Measurements from ENCODE around the gene AATK. TPM values are rescaled to one million over a fixed set of nuclear protein-coding genes. Genes with fewer than 3 reads are reported as not detected.

Gene AATK
- total and polyA plus RNA-seq, 10 donors, result 2.5 to 69.5 (median 20.1) TPM

DNA sequence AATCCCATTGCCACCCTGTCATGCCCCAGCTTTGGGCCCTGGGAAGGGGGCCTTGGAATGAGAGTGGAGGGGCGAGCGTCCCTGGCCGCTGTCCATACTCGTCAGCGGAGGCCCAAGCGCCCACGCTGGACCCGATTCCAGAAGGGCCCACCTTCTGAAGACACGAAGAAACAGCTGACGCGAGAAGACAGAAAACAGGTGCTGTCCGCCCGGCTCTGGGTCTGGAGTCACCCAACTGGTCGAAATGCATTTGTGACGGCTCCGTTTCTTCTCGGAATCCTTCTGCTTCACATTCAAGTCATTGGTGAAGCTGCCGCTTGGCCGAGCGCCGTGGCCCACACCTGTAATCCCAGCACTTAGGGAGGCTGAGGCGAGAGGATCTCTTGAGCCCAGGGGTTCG lies 53.6 kb downstream of the AATK start:
- Histone ChIP-seq H3K27me3 (replicated peaks in 1 of 7) (no peaks in the 10 kb centered on the region), H3K27ac (no peak overlapping the region), H3K36me3 (peaks cover 0 to 63% (median 0%) of the 10 kb centered on the region in 6 donors), H3K4me1 (peaks cover 0 to 36% (median 15%) of the 10 kb centered on the region in 6 donors), H3K9me3 (no peaks in the 10 kb centered on the region), H3K4me3 (no peak overlapping the region)
- no peak for TF ChIP-seq POLR2A (IDR thresholded peaks at IDR 0.05)
- no peak for DNase-seq
- intact Hi-C loops (cut with DNase I; ENCODE audit: low total_unique reads), result no loop called here
- 88 to 96% (median 93%) methylated on average over 23 of the region's 23 CpGs for WGBS, 5 donors

DNA sequence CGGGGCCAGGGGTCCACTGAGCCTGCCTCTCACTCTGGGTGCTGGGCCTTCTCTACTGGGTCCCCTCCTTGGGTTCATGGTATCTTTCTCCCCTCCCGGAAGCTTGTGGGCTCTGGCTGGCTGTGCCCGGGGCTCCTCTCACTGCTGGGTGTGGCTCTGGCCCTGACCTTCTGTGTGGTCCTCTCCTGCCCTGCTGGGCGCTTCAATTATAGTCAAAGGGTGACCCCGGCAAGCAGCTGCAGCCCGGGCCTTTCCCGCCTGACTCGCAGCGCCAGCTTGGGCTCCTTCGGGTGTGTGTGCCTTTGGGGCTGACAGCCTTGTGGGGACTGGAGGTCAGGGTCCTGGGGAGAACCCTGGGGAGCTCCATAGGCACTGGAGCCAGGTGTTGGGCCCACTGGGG lies 55.0 kb downstream of the AATK start:
- Histone ChIP-seq H3K36me3 (peaks cover 0 to 61% (median 0%) of the 10 kb centered on the region in 6 donors), H3K9me3 (no peaks in the 10 kb centered on the region), H3K27me3 (replicated peaks in 1 of 7) (no peaks in the 10 kb centered on the region), H3K4me3 (no peak overlapping the region), H3K27ac (no peak overlapping the region), H3K4me1 (peaks cover 0 to 27% (median 8%) of the 10 kb centered on the region in 6 donors)
- TF ChIP-seq, protein P1, sequence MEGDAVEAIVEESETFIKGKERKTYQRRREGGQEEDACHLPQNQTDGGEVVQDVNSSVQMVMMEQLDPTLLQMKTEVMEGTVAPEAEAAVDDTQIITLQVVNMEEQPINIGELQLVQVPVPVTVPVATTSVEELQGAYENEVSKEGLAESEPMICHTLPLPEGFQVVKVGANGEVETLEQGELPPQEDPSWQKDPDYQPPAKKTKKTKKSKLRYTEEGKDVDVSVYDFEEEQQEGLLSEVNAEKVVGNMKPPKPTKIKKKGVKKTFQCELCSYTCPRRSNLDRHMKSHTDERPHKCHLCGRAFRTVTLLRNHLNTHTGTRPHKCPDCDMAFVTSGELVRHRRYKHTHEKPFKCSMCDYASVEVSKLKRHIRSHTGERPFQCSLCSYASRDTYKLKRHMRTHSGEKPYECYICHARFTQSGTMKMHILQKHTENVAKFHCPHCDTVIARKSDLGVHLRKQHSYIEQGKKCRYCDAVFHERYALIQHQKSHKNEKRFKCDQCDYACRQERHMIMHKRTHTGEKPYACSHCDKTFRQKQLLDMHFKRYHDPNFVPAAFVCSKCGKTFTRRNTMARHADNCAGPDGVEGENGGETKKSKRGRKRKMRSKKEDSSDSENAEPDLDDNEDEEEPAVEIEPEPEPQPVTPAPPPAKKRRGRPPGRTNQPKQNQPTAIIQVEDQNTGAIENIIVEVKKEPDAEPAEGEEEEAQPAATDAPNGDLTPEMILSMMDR (IDR thresholded peaks at IDR 0.05 in 8 of 11, conservative IDR thresholded peaks at IDR 0.05 in 3 of 11), result no peak
- TF ChIP-seq POLR2AphosphoS5 (IDR thresholded peaks at IDR 0.05), result peak in 1 of 3 donors; percentile 3
- DNase-seq, result no peak
- 57 to 77% (median 70%) methylated on average over 9 to 10 of the region's 10 CpGs; no CpG with 5 or more reads in 1 of the 5 donors for WGBS, 5 donors
- intact Hi-C loops (cut with DNase I; ENCODE audit: low total_unique reads), result no loop called here

DNA sequence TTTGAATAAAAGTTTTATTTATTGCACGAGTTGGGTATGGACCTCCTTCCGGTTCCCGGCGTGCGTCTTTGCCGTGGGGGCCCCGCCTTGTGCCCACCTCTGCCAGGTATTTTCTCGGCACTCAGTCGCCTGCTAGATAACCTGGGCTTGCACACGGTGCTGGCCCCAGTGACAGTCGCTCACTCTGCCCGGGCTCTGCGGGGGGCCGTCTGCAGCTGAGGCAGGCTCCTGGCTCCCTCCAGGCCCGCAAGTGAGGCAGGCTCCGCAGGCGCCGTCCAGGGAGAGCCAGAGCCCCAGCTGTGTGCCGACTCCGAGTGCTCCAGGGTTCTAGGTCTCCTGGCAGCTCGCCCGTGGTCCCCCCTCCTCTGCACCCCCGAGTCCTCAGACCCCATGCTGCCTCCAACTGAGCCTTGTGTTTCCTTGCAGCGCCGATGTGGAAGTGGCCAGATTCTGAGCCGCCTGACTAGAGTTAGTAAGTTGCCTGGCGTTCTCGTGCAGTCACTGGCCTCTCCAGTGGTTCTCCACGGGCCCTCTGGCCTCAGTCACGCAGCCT lies 55.5 kb downstream of the AATK start:
- H3K36me3 ChIP-seq, result peaks cover 0 to 61% (median 0%) of the 10 kb centered on the region in 6 donors
- no peak for DNase-seq
- TF ChIP-seq POLR2AphosphoS5 (IDR thresholded peaks at IDR 0.05) (peak in 1 of 3 donors; percentile 7), POLR2A (IDR thresholded peaks at IDR 0.05) (no peak)

DNA sequence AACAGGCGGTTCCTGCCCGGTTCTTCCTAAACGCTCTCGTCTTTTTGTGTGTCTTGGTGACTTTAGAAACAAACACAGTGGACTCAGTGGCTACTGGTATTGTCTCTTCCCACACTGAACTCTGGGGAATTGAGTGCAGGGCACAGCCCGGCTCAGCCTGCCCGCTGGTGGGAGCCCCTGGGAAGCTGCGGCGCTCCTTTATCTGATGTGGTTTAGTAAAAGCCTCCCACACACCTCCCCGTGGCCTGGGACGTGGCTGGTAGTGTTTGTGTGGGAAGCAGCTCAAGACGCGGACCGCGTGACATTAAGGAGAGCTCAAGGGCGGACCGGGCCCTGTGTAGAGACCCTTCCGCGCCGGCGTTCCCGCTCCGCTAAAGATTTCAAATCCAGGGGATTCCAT lies 56.1 kb downstream of the AATK start:
- peaks cover 0 to 61% (median 0%) of the 10 kb centered on the region in 6 donors for H3K36me3 ChIP-seq

More for the DNA sequence above, 55.5 kb downstream of the AATK start:
- Histone ChIP-seq H3K9me3 (no peaks in the 10 kb centered on the region), H3K27ac (no peak overlapping the region), H3K27me3 (replicated peaks in 1 of 7) (no peaks in the 10 kb centered on the region), H3K4me1 (peaks cover 0 to 27% (median 8%) of the 10 kb centered on the region in 6 donors), H3K4me3 (no peak overlapping the region)
- intact Hi-C loops (cut with DNase I; ENCODE audit: low total_unique reads), result no loop called here
- 70 to 91% (median 86%) methylated on average over 15 to 30 of the region's 30 CpGs for WGBS, 5 donors

DNA sequence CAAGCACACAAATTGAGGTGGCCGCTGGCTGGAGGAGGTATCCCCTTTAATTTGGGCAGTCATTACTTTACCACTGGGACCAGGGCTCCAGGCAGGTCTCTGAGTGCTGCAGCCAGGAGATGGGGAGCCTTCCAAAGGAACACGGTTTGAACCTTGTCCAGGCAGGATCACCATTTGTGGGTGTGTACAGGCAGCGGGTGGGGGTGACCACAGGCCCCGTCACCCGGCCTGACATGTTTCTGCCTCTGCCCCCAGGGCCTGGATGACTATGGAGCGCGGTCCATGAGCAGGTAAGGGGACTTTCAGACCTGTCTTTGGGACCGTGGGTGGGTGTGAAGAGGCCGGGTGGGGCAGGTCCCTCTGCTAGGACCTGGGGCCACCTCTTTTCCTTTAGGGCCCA lies 57.8 kb downstream of the AATK start:
- Histone ChIP-seq H3K4me1 (peaks cover 0 to 21% (median 10%) of the 10 kb centered on the region in 6 donors), H3K27me3 (replicated peaks in 1 of 7) (no peaks in the 10 kb centered on the region), H3K4me3 (no peak overlapping the region), H3K9me3 (no peaks in the 10 kb centered on the region), H3K36me3 (peaks cover 0 to 68% (median 0%) of the 10 kb centered on the region in 6 donors), H3K27ac (no peak overlapping the region)
- 73 to 94% (median 89%) methylated on average over 4 to 9 of the region's 9 CpGs for WGBS, 5 donors
- no peak for DNase-seq
- intact Hi-C loops (cut with DNase I; ENCODE audit: low total_unique reads), result no loop called here
- TF ChIP-seq POLR2A (IDR thresholded peaks at IDR 0.05) (no peak), POLR2AphosphoS5 (IDR thresholded peaks at IDR 0.05) (no peak)
- TF ChIP-seq, protein P1 (IDR thresholded peaks at IDR 0.05 in 8 of 11, conservative IDR thresholded peaks at IDR 0.05 in 3 of 11), result no peak

More for the DNA sequence above, 56.1 kb downstream of the AATK start:
- TF ChIP-seq, protein P1 (IDR thresholded peaks at IDR 0.05 in 8 of 11, conservative IDR thresholded peaks at IDR 0.05 in 3 of 11), result no peak
- no peak for TF ChIP-seq POLR2AphosphoS5 (IDR thresholded peaks at IDR 0.05)
- TF ChIP-seq POLR2A (IDR thresholded peaks at IDR 0.05), result no peak
- no peaks in the 10 kb centered on the region for H3K27me3 ChIP-seq (replicated peaks in 1 of 7)
- H3K4me1 ChIP-seq, result peaks cover 0 to 27% (median 8%) of the 10 kb centered on the region in 6 donors
- intact Hi-C loops (cut with DNase I; ENCODE audit: low total_unique reads), result no loop called here
- 78 to 89% (median 82%) methylated on average over 14 to 22 of the region's 22 CpGs for WGBS, 5 donors
- no peaks in the 10 kb centered on the region for H3K9me3 ChIP-seq
- no peak overlapping the region for H3K4me3 ChIP-seq
- no peak overlapping the region for H3K27ac ChIP-seq
- DNase-seq, result no peak
